ENCODE measurements around the gene CCNC. TPM values are rescaled to one million over a fixed set of nuclear protein-coding genes. Genes with fewer than 3 reads are reported as not detected.

Gene CCNC, protein sequence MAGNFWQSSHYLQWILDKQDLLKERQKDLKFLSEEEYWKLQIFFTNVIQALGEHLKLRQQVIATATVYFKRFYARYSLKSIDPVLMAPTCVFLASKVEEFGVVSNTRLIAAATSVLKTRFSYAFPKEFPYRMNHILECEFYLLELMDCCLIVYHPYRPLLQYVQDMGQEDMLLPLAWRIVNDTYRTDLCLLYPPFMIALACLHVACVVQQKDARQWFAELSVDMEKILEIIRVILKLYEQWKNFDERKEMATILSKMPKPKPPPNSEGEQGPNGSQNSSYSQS
- total RNA-seq: 10 to 100 TPM; 74.9 to 75.2 TPM

GRCh38 chr6:99568103-99568933, at the start of gene CCNC:
Gene CCNC (minus strand): TSS chr6:99568660. CDS start chr6:99568527, 133 bp downstream.
- ChIA-PET CTCF (interaction anchor here (1.0 to 1.5 kb wide), 3 partner anchors 18 to 46 kb away, joined by 3 read pairs; no protein-coding TSS in a partner anchor), POLR2A (interaction anchor here (0.5 to 1.6 kb wide), 5 partner anchors 9 to 54 kb away, joined by 3 to 6 read pairs (median 5); partner anchors contain the start of gene USP45)

DNA sequence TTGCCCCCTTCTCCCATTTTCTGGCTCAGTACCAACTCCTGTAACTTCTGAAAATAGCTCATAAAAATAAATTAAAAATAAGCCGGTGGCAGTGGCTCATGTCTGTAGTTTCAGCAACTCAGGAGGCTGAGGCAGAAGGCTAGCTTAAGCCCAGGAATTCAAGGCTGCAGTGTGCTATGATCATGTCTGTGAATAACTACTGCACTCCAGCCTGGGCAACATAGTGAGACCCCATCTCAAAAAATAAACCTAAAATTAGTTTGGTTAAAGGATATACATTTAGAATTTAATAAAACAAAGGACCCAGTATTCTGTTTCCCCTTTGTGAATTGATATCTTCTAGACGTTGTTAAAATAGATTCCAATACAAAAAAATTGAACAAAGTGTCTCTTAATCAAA, 48.7 kb upstream of the CCNC start:
- POLR2A ChIA-PET: no interaction called here
- CTCF ChIA-PET: no interaction called here

DNA sequence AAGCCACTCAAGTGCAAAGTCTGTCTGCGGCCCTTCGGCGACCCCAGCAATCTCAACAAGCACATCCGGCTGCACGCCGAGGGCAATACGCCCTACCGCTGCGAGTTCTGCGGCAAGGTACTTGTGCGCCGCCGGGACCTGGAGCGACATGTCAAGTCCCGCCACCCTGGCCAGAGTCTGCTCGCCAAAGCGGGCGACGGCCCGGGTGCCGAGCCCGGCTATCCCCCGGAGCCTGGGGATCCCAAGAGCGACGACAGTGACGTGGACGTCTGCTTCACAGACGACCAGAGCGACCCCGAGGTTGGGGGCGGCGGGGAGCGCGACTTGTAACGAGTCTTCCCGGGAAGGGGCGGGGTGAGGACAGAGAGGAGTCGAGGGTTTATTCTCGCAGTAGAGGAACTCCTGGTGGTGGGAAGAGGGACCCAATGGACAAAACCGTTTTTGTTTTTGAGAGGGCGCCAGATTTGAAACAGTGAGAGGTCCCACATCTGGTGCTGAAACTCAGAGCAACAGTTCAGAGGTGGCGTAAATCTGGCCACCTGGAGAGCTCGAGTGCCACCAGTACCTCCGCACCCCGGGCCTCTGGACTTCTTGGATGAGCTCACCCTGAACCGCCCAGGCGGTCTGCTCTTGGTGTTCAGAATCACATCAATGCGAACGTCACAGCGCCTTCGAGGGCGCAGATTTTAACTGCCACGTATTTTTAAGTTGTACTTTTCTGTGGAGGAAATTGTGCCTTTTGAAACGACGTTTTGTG, 46.1 kb upstream of the CCNC start:
- ChIA-PET CTCF (interaction anchor here (2.1 kb wide), 1 partner anchor 26 kb away, joined by 8 read pairs; no protein-coding TSS in a partner anchor), POLR2A (no interaction called here)

- ChIA-PET CTCF (interaction anchor here (0.5 to 2.1 kb wide), 2 partner anchors 25 to 848 kb away, joined by 4 to 8 read pairs; no protein-coding TSS in a partner anchor), POLR2A (no interaction called here)
Observed at GRCh38 chr6:99613705-99614429, 45.4 kb upstream of the CCNC start.

GRCh38 chr6:99613409-99613704, 44.9 kb upstream of the CCNC start:
- CTCF ChIA-PET: interaction anchor here (0.5 to 2.1 kb wide), 2 partner anchors 25 to 848 kb away, joined by 4 to 8 read pairs; no protein-coding TSS in a partner anchor
- POLR2A ChIA-PET: no interaction called here

- ChIA-PET CTCF (interaction anchor here (2.1 kb wide), 1 partner anchor 24 kb away, joined by 8 read pairs; no protein-coding TSS in a partner anchor), POLR2A (interaction anchor here (1.6 kb wide), 1 partner anchor 24 kb away, joined by 3 read pairs; no protein-coding TSS in a partner anchor)
Observed at GRCh38 chr6:99612551-99613408, 44.3 kb upstream of the CCNC start.

- CTCF ChIA-PET: interaction anchor here (1.0 kb wide), 1 partner anchor 23 kb away, joined by 3 read pairs; no protein-coding TSS in a partner anchor
- POLR2A ChIA-PET: interaction anchor here (1.6 kb wide), 1 partner anchor 22 kb away, joined by 3 read pairs; no protein-coding TSS in a partner anchor
Observed at GRCh38 chr6:99611148-99611547, 42.7 kb upstream of the CCNC start.

DNA sequence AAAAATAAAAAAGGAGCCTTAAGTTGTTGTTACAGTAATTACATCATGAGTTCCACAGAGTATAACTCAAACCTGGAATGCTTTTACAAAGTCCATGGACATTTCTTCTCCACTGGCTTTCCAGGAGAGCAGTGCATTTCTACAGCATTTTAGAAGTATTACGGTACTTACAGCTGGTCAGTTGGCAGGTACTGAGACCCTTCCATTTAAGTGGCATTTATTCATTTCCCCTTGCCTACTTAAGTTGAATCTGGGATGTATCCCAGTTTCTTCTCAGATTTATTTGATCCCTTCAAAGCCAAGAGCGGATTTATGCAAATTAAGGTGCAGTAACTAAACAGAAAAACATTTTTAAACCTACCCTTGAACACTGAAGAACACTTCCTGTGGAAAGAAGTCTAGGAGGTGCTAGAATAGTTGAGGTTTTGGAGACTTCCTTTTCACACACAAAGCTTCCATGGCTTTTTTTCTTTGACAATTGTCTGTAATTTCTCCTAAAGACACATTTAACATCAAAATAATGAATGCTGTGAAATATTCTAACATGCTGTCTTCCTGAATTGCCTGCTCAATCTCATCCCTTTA, 41.5 kb upstream of the CCNC start:
- ChIA-PET CTCF (interaction anchor here (1.0 kb wide), 1 partner anchor 22 kb away, joined by 3 read pairs; no protein-coding TSS in a partner anchor), POLR2A (no interaction called here)

DNA sequence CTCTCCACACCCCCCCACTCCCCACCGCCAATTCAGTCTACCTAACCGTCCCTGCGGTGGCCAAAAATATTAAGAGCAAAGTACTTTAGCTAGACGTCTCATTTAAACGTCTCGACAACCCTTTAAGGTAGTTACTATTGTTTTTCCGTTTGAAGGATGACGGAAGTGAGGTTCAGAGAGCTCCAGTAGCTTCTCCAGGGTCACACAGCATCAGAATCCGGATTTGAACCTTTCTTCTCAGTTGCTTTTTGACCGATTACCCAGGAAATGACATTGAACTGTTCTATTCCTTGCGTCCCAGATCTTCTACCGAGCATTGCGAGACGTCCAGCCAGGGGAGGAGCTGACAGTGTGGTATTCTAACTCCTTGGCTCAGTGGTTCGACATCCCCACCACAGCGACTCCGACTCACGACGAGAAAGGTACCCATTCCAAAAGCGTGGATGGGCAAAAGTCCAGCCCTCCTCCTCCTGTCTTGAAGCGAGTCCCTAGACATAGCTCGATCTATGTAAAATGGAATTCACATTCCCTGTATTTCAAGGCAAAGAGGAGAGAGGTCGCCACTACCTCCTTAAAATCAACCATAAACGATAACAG, 40.5 kb upstream of the CCNC start:
- POLR2A ChIA-PET: no interaction called here
- CTCF ChIA-PET: interaction anchor here (1.3 kb wide), 1 partner anchor 20 kb away, joined by 6 read pairs; no protein-coding TSS in a partner anchor

- ChIA-PET CTCF (interaction anchor here (1.3 kb wide), 1 partner anchor 19 kb away, joined by 6 read pairs; no protein-coding TSS in a partner anchor), POLR2A (no interaction called here)
Observed at GRCh38 chr6:99608059-99608885, 39.8 kb upstream of the CCNC start.

DNA sequence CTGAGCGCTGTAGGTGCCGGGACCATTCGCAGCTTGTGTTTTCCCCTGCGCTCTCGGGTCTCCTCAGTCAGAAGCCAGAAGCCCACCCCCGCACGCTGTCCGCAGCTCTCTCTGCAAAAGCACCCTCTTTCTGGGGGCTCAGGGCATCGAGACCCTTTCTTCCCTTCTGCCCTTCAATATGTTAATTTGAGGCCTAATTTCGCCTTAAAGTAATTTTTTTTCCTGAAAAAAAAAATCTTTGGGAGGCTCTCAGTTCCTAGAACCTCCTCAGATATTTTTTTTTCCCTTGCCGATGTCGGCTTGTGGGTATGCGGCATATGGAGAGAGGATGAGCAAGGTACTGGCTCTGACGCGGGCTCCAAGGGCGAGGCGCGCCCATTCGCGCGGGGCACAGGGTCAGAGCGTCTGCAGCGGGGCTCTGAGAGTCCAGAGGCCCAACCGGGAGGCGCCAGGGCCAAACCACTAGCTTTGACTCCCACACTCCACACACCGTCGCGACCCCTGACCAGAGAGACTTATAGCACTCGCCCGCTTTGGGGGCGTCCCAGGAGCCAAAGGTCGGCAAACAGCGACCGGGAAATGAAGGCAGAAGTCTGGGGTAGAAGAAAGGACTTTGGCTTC, 39.1 kb upstream of the CCNC start:
- POLR2A ChIA-PET: no interaction called here
- CTCF ChIA-PET: no interaction called here

GRCh38 chr6:99606656-99607415, 38.4 kb upstream of the CCNC start, which contains the start of gene PRDM13:
Gene PRDM13 (plus strand): TSS chr6:99606833. CDS start chr6:99607035, 202 bp downstream.
- ChIA-PET CTCF (no interaction called here), POLR2A (interaction anchor here (0.5 kb wide), 1 partner anchor 66 kb away, joined by 4 read pairs; no protein-coding TSS in a partner anchor)

DNA sequence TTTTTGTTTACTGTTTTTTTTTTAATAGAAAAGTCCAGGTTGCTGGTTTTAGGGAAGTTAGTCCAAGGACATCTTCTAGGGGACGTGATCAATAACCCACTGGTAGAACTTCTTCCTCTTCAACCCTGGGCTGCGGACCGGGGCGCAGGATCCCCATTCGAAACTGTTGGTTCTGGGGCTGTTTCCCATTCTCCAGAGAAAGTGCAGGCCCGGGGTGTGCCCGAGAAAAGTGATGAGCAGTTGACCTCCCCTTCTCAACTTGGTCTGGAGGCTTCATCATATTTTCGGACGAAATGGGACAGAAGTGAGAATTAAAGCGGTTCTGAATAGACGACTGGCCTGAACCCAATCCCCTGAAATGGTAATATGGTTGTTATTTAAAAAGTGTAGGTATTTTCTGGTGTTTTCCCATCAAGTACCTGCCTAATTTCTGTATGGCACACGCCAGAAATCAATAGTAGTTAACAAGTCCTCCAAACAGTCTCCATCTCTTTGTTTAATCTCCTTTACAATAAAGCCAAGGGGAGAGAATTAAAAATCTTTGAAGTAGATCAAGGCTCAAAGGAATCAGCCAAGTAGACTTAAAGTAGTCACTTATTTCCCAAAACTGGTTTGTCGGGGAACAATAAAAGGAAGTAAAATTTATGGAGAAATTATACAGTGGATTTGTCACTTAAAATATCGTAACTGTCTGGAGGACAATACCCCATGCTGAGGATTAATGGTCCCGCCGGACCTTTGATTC, 37.6 kb upstream of the CCNC start:
- POLR2A ChIA-PET: interaction anchor here (0.5 kb wide), 1 partner anchor 66 kb away, joined by 4 read pairs; no protein-coding TSS in a partner anchor
- CTCF ChIA-PET: no interaction called here

DNA sequence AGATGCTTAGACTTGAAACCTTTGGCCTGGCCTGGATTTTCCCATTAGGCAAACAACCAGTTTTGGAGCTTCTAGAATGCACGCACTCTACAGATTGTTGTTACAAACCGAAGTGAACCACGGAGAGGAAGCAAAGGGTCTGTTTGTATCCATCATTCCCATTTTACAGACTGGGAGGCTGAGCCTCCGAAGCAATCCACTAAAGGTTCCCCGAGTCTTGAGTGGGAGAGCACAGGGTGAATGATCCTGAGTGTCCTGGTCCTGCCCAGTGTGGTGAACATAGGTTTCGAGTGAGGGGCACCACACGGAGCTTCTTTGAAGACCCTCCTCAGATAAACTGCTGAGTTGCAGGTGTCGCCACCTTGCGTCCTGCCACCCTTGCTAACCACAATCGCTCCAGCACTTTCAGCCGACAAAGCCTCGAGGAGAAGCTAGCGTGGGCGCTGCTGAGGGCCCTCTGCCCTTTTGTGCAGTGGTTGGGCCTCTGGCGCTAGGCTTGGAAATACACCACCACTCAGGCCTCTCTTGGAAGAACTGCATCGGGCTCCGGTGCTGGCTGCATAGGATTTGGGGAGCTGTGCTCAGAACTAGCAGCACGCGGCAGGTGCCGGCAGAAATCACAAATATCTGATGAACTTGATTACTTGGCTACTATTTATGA, 36.7 kb upstream of the CCNC start:
- CTCF ChIA-PET: interaction anchor here (1.2 kb wide), 1 partner anchor 17 kb away, joined by 3 read pairs; no protein-coding TSS in a partner anchor
- POLR2A ChIA-PET: no interaction called here

All from activated CD8-positive, alpha-beta memory T cell treated with anti-CD3 and anti-CD28 coated beads for 36 hours (primary cell).